NCI-H1105 treated with DMSO at 0.1 percent for 48 hours (cell line): ENCODE results near the gene CTXND2.

Experiments used
- DNase-seq: peaks from one replicate; lab custom pipeline; 2025; lab: John Stamatoyannopoulos, UW

Gene CTXND2

GRCh38 chr1:150961756-150962155, 74.8 kb downstream of the CTXND2 start:
- DNase-seq, result no peak
